ENCODE data around the gene CCL3. TPM values are rescaled to one million over a fixed set of nuclear protein-coding genes. Genes with fewer than 3 reads are reported as not detected.

Gene CCL3
- total and polyA plus RNA-seq, 2 of the 4 experiments (the other 2 are of a cell fraction), result not detected

DNA sequence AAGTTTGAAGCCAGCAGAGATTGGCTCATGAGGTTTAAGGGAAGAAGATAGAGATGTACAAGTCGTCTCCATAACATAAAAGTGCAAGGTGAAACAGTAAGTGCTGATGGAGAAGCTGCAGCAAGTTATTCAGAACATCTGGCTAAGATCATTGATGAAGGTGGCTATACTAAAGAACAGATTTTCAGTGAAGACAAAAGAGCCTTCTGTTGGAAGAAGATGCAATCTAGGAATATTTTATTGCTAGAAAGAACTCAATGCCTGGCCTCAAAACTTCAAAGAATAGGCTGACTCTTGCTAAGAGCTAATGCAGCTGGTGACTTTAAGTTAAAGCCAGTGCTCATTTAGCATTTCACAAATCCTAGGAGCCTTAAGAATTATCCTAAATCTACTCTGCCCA lies 39.7 kb upstream of the CCL3 start:
- Histone ChIP-seq H3K27me3 (ENCODE audit: control insufficient read depth, insufficient read depth, low read length) (no peaks in the 10 kb centered on the region), H3K4ac (ENCODE audit: low read depth, low read length) (no peak overlapping the region), H4K8ac (ENCODE audit: low read depth in 2 of 2, low read length in 2 of 2) (no peak overlapping the region), H3K79me1 (ENCODE audit: low read depth in 1 of 2, low read length in 2 of 2) (no peaks in the 10 kb centered on the region), H3K36me3 (ENCODE audit: control insufficient read depth, insufficient read depth, low read length) (no peaks in the 10 kb centered on the region), H2AK9ac (replicated peaks; ENCODE audit: low read depth, low read length, poor library complexity) (no peak overlapping the region), H3K4me1 (ENCODE audit: control insufficient read depth, insufficient read depth, low read length) (no peaks in the 10 kb centered on the region), H3K23ac (ENCODE audit: low read depth, low read length) (no peak overlapping the region), H2BK15ac (ENCODE audit: low read depth, low read length) (no peak overlapping the region), H2BK20ac (ENCODE audit: low read depth, low read length) (no peak overlapping the region), H3K4me2 (ENCODE audit: low read depth, low read length) (no peak overlapping the region), H3K9ac (ENCODE audit: low read depth, low read length) (no peak overlapping the region), H3K18ac (ENCODE audit: low read depth, low read length) (no peak overlapping the region), H2AFZ (replicated peaks; ENCODE audit: low read length, poor library complexity) (no peak overlapping the region), H4K91ac (ENCODE audit: insufficient read depth, low read depth, low read length) (no peak overlapping the region), H4K20me1 (ENCODE audit: insufficient read depth, low read length) (no peaks in the 10 kb centered on the region), H2BK120ac (ENCODE audit: low read depth, low read length) (no peak overlapping the region), H3K27ac (ENCODE audit: insufficient read depth, low read length) (no peak overlapping the region), H3K4me3 (ENCODE audit: insufficient read depth, low read depth, low read length) (no peak overlapping the region), H3K14ac (replicated peaks; ENCODE audit: low read depth, low read length) (no peak overlapping the region), H4K5ac (ENCODE audit: low read depth, low read length) (no peak overlapping the region), H2BK5ac (ENCODE audit: low read depth, low read length, poor library complexity, severe bottlenecking) (no peak overlapping the region), H3K56ac (ENCODE audit: extremely low read depth, insufficient read depth, low read length) (no peak overlapping the region), H2AK5ac (ENCODE audit: low read depth, low read length) (no peak overlapping the region), H3K9me1 (ENCODE audit: insufficient read depth, low read length) (no peaks in the 10 kb centered on the region), H3K9me3 (ENCODE audit: control insufficient read depth, insufficient read depth, low read length) (peaks cover 4% of the 10 kb centered on the region; the same call in 1 of the 2 replicates)
- dilution Hi-C loops (cut with HindIII; ENCODE audit: low sequenced_read_pairs, unreplicated experiment) (no loop called here), intact Hi-C loops (cut with micrococcal nuclease) (no loop called here), in situ Hi-C loops (cut with MboI; ENCODE audit: low sequenced_read_pairs) (no loop called here)
- TF ChIP-seq NFE2L2 (IDR thresholded peaks at IDR 0.05; ENCODE audit: low read depth, low read length) (no peak), RCOR1 (IDR thresholded peaks at IDR 0.05; ENCODE audit: insufficient replicate concordance, low read length) (no peak), CHD1 (IDR thresholded peaks at IDR 0.05; ENCODE audit: low read depth, low read length) (no peak), SMC3 (IDR thresholded peaks at IDR 0.05; ENCODE audit: low read depth, low read length) (no peak), MAZ (IDR thresholded peaks at IDR 0.05; ENCODE audit: borderline replicate concordance, low read depth, low read length) (no peak), CEBPB (IDR thresholded peaks at IDR 0.05; ENCODE audit: low read depth, low read length) (no peak), MXI1 (IDR thresholded peaks at IDR 0.05; ENCODE audit: borderline replicate concordance, low read depth, low read length) (no peak), MAFK (IDR thresholded peaks at IDR 0.05; ENCODE audit: low read depth, low read length) (no peak), FOS (IDR thresholded peaks at IDR 0.05; ENCODE audit: low read depth, low read length) (no peak), POLR2A (IDR thresholded peaks at IDR 0.05; ENCODE audit: low read depth, low read length) (no peak), RAD21 (IDR thresholded peaks at IDR 0.05; ENCODE audit: low read length) (no peak)
- TF ChIP-seq, protein P1, sequence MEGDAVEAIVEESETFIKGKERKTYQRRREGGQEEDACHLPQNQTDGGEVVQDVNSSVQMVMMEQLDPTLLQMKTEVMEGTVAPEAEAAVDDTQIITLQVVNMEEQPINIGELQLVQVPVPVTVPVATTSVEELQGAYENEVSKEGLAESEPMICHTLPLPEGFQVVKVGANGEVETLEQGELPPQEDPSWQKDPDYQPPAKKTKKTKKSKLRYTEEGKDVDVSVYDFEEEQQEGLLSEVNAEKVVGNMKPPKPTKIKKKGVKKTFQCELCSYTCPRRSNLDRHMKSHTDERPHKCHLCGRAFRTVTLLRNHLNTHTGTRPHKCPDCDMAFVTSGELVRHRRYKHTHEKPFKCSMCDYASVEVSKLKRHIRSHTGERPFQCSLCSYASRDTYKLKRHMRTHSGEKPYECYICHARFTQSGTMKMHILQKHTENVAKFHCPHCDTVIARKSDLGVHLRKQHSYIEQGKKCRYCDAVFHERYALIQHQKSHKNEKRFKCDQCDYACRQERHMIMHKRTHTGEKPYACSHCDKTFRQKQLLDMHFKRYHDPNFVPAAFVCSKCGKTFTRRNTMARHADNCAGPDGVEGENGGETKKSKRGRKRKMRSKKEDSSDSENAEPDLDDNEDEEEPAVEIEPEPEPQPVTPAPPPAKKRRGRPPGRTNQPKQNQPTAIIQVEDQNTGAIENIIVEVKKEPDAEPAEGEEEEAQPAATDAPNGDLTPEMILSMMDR (conservative IDR thresholded peaks at IDR 0.05; ENCODE audit: low read depth, low read length), result no peak
- TF ChIP-seq, protein P2, sequence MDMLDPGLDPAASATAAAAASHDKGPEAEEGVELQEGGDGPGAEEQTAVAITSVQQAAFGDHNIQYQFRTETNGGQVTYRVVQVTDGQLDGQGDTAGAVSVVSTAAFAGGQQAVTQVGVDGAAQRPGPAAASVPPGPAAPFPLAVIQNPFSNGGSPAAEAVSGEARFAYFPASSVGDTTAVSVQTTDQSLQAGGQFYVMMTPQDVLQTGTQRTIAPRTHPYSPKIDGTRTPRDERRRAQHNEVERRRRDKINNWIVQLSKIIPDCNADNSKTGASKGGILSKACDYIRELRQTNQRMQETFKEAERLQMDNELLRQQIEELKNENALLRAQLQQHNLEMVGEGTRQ (IDR thresholded peaks at IDR 0.05; ENCODE audit: low read depth, low read length), result no peak
- DNase-seq, result no peak
- no TSS peak for BruUV-seq (replicated peaks)
- ChIA-PET CTCF (no interaction called here), POLR2A (ENCODE audit: unreplicated experiment) (no interaction called here)
- no peak for ATAC-seq (ENCODE audit: low read depth)
- WGBS, 2 experiments (ENCODE audit: extremely low coverage in 2 of 2, insufficient read length in 1 of 2), result 20% methylated on average over 1 of the region's 1 CpG; no CpG with 5 or more reads in 1 of the 2 experiments
